Mucosa of rectum (tissue), 2 donors: ENCODE results near the gene KCNJ15.
"Not testable (repeated sequence)": the region's sequence is repeated elsewhere in the genome, so short reads cannot be mapped to it uniquely, and the experiment has no call there.

Experiments
- H3K27ac ChIP-seq, 2 donors: one replicate each; pipeline ENCODE4 v1.7.0; 2013; ENCODE audit warnings: inconsistent platforms in 2 of 2, low read depth in 2 of 2, low read length in 2 of 2
- H3K27me3 ChIP-seq, 2 donors: one replicate each; pipeline ENCODE4 v1.7.0; 2013; ENCODE audit warnings: low read length in 2 of 2; ENCODE audit not compliant: control insufficient read depth in 2 of 2, insufficient read depth in 2 of 2
- H3K36me3 ChIP-seq, 2 donors: one replicate each; pipeline ENCODE4 v1.7.0; 2013; ENCODE audit warnings: low read length in 2 of 2; ENCODE audit not compliant: control insufficient read depth in 2 of 2, insufficient read depth in 2 of 2
- H3K4me1 ChIP-seq, 2 donors: one replicate each; pipeline ENCODE4 v1.7.0; 2013; ENCODE audit warnings: low read length in 2 of 2, mild to moderate bottlenecking in 1 of 2; ENCODE audit not compliant: control insufficient read depth in 2 of 2, insufficient read depth in 2 of 2
- H3K4me3 ChIP-seq, 2 donors: one replicate each; pipeline ENCODE4 v1.7.0; 2013; ENCODE audit warnings: low read length in 2 of 2
- H3K9ac ChIP-seq, 2 donors: one replicate each; pipeline ENCODE4 v1.7.0; 2013; ENCODE audit warnings: low read length in 2 of 2, low read depth in 1 of 2, mild to moderate bottlenecking in 1 of 2
- H3K9me3 ChIP-seq, 2 donors: one replicate each; pipeline ENCODE4 v1.7.0; 2013; ENCODE audit warnings: low read length in 2 of 2; ENCODE audit not compliant: control insufficient read depth in 2 of 2
- donor health status: healthy.
- donor health status: Normal muscosa, but diverticular disease.

KCNJ15 gene

GRCh38 chr21:38228537-38228936, 28.3 kb upstream of the KCNJ15 start:
- Histone ChIP-seq H3K9me3 (peaks cover 29 to 30% of the 10 kb centered on the region in 2 donors), H3K27me3 (no peaks in the 10 kb centered on the region)

GRCh38 chr21:38229260-38229877, 27.4 kb upstream of the KCNJ15 start:
- Histone ChIP-seq H3K27ac (no peak overlapping the region), H3K9ac (no peak overlapping the region), H3K4me1 (no peaks in the 10 kb centered on the region), H3K27me3 (no peaks in the 10 kb centered on the region), H3K36me3 (no peaks in the 10 kb centered on the region), H3K4me3 (no peak overlapping the region), H3K9me3 (peaks cover 24 to 25% of the 10 kb centered on the region in 2 donors)

More at GRCh38 chr21:38228537-38228936, 28.3 kb upstream of the KCNJ15 start:
- H3K9ac ChIP-seq = no peak overlapping the region
- H3K27ac ChIP-seq = no peak overlapping the region
- H3K4me1 ChIP-seq = no peaks in the 10 kb centered on the region
- no peaks in the 10 kb centered on the region for H3K36me3 ChIP-seq
- H3K4me3 ChIP-seq = no peak overlapping the region

GRCh38 chr21:38234395-38235142, 22.2 kb upstream of the KCNJ15 start:
- no peak overlapping the region for H3K4me3 ChIP-seq
- H3K4me1 ChIP-seq = no peaks in the 10 kb centered on the region
- no peaks in the 10 kb centered on the region for H3K36me3 ChIP-seq
- H3K9me3 ChIP-seq = peaks cover 4% of the 10 kb centered on the region in 2 donors
- no peaks in the 10 kb centered on the region for H3K27me3 ChIP-seq
- no peak overlapping the region for H3K27ac ChIP-seq
- H3K9ac ChIP-seq = no peak overlapping the region

- not testable (repeated sequence) for H3K9ac ChIP-seq, H3K9me3 ChIP-seq, H3K4me1 ChIP-seq, H3K27ac ChIP-seq, H3K4me3 ChIP-seq, H3K36me3 ChIP-seq, H3K27me3 ChIP-seq
These were observed 21.5 kb upstream of the KCNJ15 start for GRCh38 chr21:38235251-38235650.

- Histone ChIP-seq H3K36me3 (no peaks in the 10 kb centered on the region), H3K27me3 (no peaks in the 10 kb centered on the region), H3K9ac (no peak overlapping the region), H3K4me3 (no peak overlapping the region), H3K27ac (no peak overlapping the region), H3K4me1 (no peaks in the 10 kb centered on the region), H3K9me3 (no peaks in the 10 kb centered on the region)
These were observed 20.6 kb upstream of the KCNJ15 start for GRCh38 chr21:38236232-38236631.

GRCh38 chr21:38239672-38240071, 17.1 kb upstream of the KCNJ15 start:
- Histone ChIP-seq H3K27ac (no peak overlapping the region), H3K9me3 (no peaks in the 10 kb centered on the region), H3K4me1 (no peaks in the 10 kb centered on the region), H3K36me3 (no peaks in the 10 kb centered on the region), H3K9ac (no peak overlapping the region), H3K4me3 (no peak overlapping the region), H3K27me3 (no peaks in the 10 kb centered on the region)

- no peak overlapping the region for H3K27ac ChIP-seq
- H3K27me3 ChIP-seq = no peaks in the 10 kb centered on the region
- no peak overlapping the region for H3K9ac ChIP-seq
- no peaks in the 10 kb centered on the region for H3K9me3 ChIP-seq
- H3K36me3 ChIP-seq = no peaks in the 10 kb centered on the region
- H3K4me3 ChIP-seq = no peak overlapping the region
- H3K4me1 ChIP-seq = no peaks in the 10 kb centered on the region
These were observed 16.7 kb upstream of the KCNJ15 start for GRCh38 chr21:38240129-38240528.

GRCh38 chr21:38241029-38241740, 15.6 kb upstream of the KCNJ15 start:
- H3K36me3 ChIP-seq = no peaks in the 10 kb centered on the region
- no peak overlapping the region for H3K27ac ChIP-seq
- no peaks in the 10 kb centered on the region for H3K4me1 ChIP-seq
- no peaks in the 10 kb centered on the region for H3K9me3 ChIP-seq
- H3K9ac ChIP-seq = no peak overlapping the region
- no peak overlapping the region for H3K4me3 ChIP-seq
- no peaks in the 10 kb centered on the region for H3K27me3 ChIP-seq

- H3K4me1 ChIP-seq = no peaks in the 10 kb centered on the region
These were observed 14.7 kb upstream of the KCNJ15 start for GRCh38 chr21:38242061-38242460.

GRCh38 chr21:38243732-38244406, 12.9 kb upstream of the KCNJ15 start:
- no peak overlapping the region for H3K27ac ChIP-seq
- no peaks in the 10 kb centered on the region for H3K9me3 ChIP-seq
- H3K4me1 ChIP-seq = peaks cover 4 to 9% of the 10 kb centered on the region in 2 donors
- H3K9ac ChIP-seq = no peak overlapping the region
- no peak overlapping the region for H3K4me3 ChIP-seq
- H3K36me3 ChIP-seq = no peaks in the 10 kb centered on the region
- H3K27me3 ChIP-seq = no peaks in the 10 kb centered on the region

More at GRCh38 chr21:38242061-38242460, 14.7 kb upstream of the KCNJ15 start:
- Histone ChIP-seq H3K9me3 (no peaks in the 10 kb centered on the region), H3K9ac (no peak overlapping the region), H3K36me3 (no peaks in the 10 kb centered on the region), H3K4me3 (no peak overlapping the region), H3K27ac (no peak overlapping the region), H3K27me3 (no peaks in the 10 kb centered on the region)
